TTC549 (cell line): Measurements from ENCODE around the gene IL2RA.
"Not testable (repeated sequence)": the region's sequence is repeated elsewhere in the genome, so short reads cannot be mapped to it uniquely, and the experiment has no call there.

Source experiments
- FAIRE-seq: peaks from 2 replicates; lab custom pipeline; 2012; peaks lifted over from hg19 to GRCh38; lab: Jason Lieb, UNC

IL2RA gene

GRCh38 chr10:6056411-6057135 is 5.6 kb downstream of the IL2RA start:
- FAIRE-seq: no peak

GRCh38 chr10:6055929-6056328 is 6.2 kb downstream of the IL2RA start:
- no peak for FAIRE-seq

- FAIRE-seq: no peak
Observed at GRCh38 chr10:6054884-6055283, 7.3 kb downstream of the IL2RA start.

- FAIRE-seq: no peak
Observed at GRCh38 chr10:6053816-6054631, 8.1 kb downstream of the IL2RA start.

GRCh38 chr10:6053303-6053702 is 8.9 kb downstream of the IL2RA start:
- no peak for FAIRE-seq

- no peak for FAIRE-seq
Observed at GRCh38 chr10:6052247-6053221, 9.6 kb downstream of the IL2RA start.

- FAIRE-seq: no peak
Observed at GRCh38 chr10:6050801-6051445, 11.2 kb downstream of the IL2RA start.

GRCh38 chr10:6049031-6049400 is 13.2 kb downstream of the IL2RA start:
- no peak for FAIRE-seq

GRCh38 chr10:6048281-6049030 is 13.7 kb downstream of the IL2RA start:
- FAIRE-seq: no peak

- no peak for FAIRE-seq
Observed at GRCh38 chr10:6047847-6048246, 14.3 kb downstream of the IL2RA start.

GRCh38 chr10:6046773-6047611 is 15.2 kb downstream of the IL2RA start:
- FAIRE-seq: no peak

- no peak for FAIRE-seq
Observed at GRCh38 chr10:6045878-6046772, 16.0 kb downstream of the IL2RA start.

- FAIRE-seq: no peak
Observed at GRCh38 chr10:6045314-6045848, 16.8 kb downstream of the IL2RA start.

GRCh38 chr10:6044751-6045313 is 17.3 kb downstream of the IL2RA start:
- FAIRE-seq: no peak

GRCh38 chr10:6044060-6044459 is 18.1 kb downstream of the IL2RA start:
- FAIRE-seq: no peak

GRCh38 chr10:6043377-6043776 is 18.8 kb downstream of the IL2RA start:
- not testable (repeated sequence) for FAIRE-seq

- FAIRE-seq: no peak
Observed at GRCh38 chr10:6040205-6040604, 22.0 kb downstream of the IL2RA start.

GRCh38 chr10:6039711-6040110 is 22.5 kb downstream of the IL2RA start:
- no peak for FAIRE-seq
